Keratinocyte (primary cell): ENCODE data around the gene LCK. TPM values are rescaled to one million over a fixed set of nuclear protein-coding genes. Genes with fewer than 3 reads are reported as not detected.

Experiments
- DNase-seq: peaks from one replicate; pipeline ENCODE4 v3.0.0-alpha.2; 2011; ENCODE audit warnings: low read depth, missing footprints, low spot score
- FAIRE-seq: peaks from 2 replicates; lab custom pipeline; 2011; peaks lifted over from hg19 to GRCh38; lab: Jason Lieb, UNC
- H2AFZ ChIP-seq: 2 replicates; pipeline ENCODE4 v1.6.0; 2012; ENCODE audit warnings: low read length, control low read depth, inconsistent platforms; ENCODE audit not compliant: control insufficient read depth
- H3K27ac ChIP-seq: 2 replicates; pipeline ENCODE4 v1.5.1; 2011; ENCODE audit warnings: low read length; ENCODE audit not compliant: control insufficient read depth, insufficient read depth
- H3K27me3 ChIP-seq: 3 replicates; pipeline ENCODE4 v1.6.0; 2011; ENCODE audit warnings: low read length; ENCODE audit not compliant: control insufficient read depth, insufficient read depth; ENCODE audit errors: extremely low read depth
- H3K36me3 ChIP-seq, 2 experiments: 2 replicates in 1 of 2; 3 replicates in 1 of 2; pipeline ENCODE4 v1.5.1; 2011; ENCODE audit warnings: low read length in 2 of 2, mild to moderate bottlenecking in 1 of 2; ENCODE audit not compliant: control insufficient read depth in 2 of 2, insufficient read depth in 2 of 2; ENCODE audit errors: extremely low read depth in 1 of 2
- H3K4me1 ChIP-seq: 3 replicates; pipeline ENCODE4 v1.5.1; 2011; ENCODE audit warnings: low read length; ENCODE audit not compliant: control insufficient read depth, insufficient read depth; ENCODE audit errors: extremely low read depth
- H3K4me2 ChIP-seq: 3 replicates; pipeline ENCODE4 v1.6.0; 2011; ENCODE audit warnings: low read depth, low read length; ENCODE audit not compliant: control insufficient read depth, insufficient read depth; ENCODE audit errors: extremely low read depth
- H3K4me3 ChIP-seq, 3 experiments: fragments of 200-600 bp in 1 of 3; sonication (generic) in 1 of 3; 2 replicates in 2 of 3; 3 replicates in 1 of 3; pipeline ENCODE4 v1.5.1; 2011 to 2016; ENCODE audit warnings: low read length in 3 of 3, mild to moderate bottlenecking in 3 of 3, control low read depth in 2 of 3, inconsistent platforms in 1 of 3, low read depth in 1 of 3, mixed read lengths in 1 of 3, mixed run types in 1 of 3, moderate library complexity in 1 of 3; ENCODE audit not compliant: control insufficient read depth in 2 of 3, insufficient read depth in 2 of 3; ENCODE audit errors: extremely low read depth in 1 of 3
- H3K79me2 ChIP-seq: 2 replicates; pipeline ENCODE4 v1.6.0; 2012; ENCODE audit warnings: low read length; ENCODE audit not compliant: control insufficient read depth, insufficient read depth
- H3K9ac ChIP-seq: 3 replicates; pipeline ENCODE4 v1.6.0; 2011; ENCODE audit warnings: low read length; ENCODE audit not compliant: control insufficient read depth, insufficient read depth; ENCODE audit errors: extremely low read depth
- H3K9me1 ChIP-seq: 3 replicates; pipeline ENCODE4 v1.6.0; 2011; ENCODE audit warnings: low read length; ENCODE audit not compliant: control insufficient read depth, insufficient read depth; ENCODE audit errors: extremely low read depth
- H3K9me3 ChIP-seq: 2 replicates; pipeline ENCODE4 v1.5.1; 2012; ENCODE audit warnings: low read depth, low read length; ENCODE audit not compliant: control insufficient read depth
- H4K20me1 ChIP-seq: 3 replicates; pipeline ENCODE4 v1.6.0; 2011; ENCODE audit warnings: low read length; ENCODE audit not compliant: control insufficient read depth, insufficient read depth; ENCODE audit errors: extremely low read depth
- EZH2 ChIP-seq: IDR thresholded peaks from one replicate; pipeline ENCODE4 v1.6.1; 2012; ENCODE audit warnings: inconsistent platforms, mild to moderate bottlenecking, low read length, moderate library complexity
- dilution Hi-C: fragments of 300-500 bp; cut with MboI; formaldehyde crosslinking; loops from one replicate; pipeline ENCODE4 v1.7.0; 2020; ENCODE audit warnings: low sequenced_read_pairs; ENCODE audit not compliant: extremely low pct_ligation_motif_present
- polyA plus RNA-seq, 5 experiments: library from polyadenylated mRNA; depleted of rRNA in 3 of 5; stranded (reverse) in 3 of 5; stranded (forward) in 1 of 5; unstranded in 1 of 5; fragments of >200 nt; gene quantifications; 1 replicate in 1 of 5; 2 replicates in 3 of 5; 3 replicates in 1 of 5; pipeline versions ENCODE4 v1.2.1 to v1.2.3, GENCODE V29; 2011 to 2012; ENCODE audit warnings: missing spikeins in 2 of 5, low read depth in 1 of 5, low replicate concordance in 1 of 5
- TF ChIP-seq, protein P1 (sequence below), 3 experiments: IDR thresholded peaks in 1 of 3; conservative IDR thresholded peaks in 1 of 3; optimal IDR thresholded peaks in 1 of 3; 2 replicates in 2 of 3; 3 replicates in 1 of 3; pipeline versions ENCODE3 to v1.5.1; 2011; ENCODE audit warnings: low read length in 3 of 3, mild to moderate bottlenecking in 3 of 3, moderate library complexity in 2 of 3, control low read depth in 1 of 3, inconsistent platforms in 1 of 3; ENCODE audit not compliant: insufficient read depth in 2 of 3; ENCODE audit errors: extremely low read depth in 1 of 3

Gene LCK
- polyA plus RNA-seq, 1 donor (not counting 4 experiments of a cell fraction or from before 2014, with no cell fraction given): 0.16 TPM

GRCh38 chr1:32221980-32222755 is 28.9 kb upstream of the LCK start, which contains the start of the genes EIF3I and TMEM234:
EIF3I (plus strand) TSS chr1:32222407; CDS start chr1:32222442, 35 bp downstream.
TMEM234 (minus strand) TSS chr1:32222353; CDS start chr1:32222322, 31 bp downstream.
- peak; percentile 60 for DNase-seq
- Histone ChIP-seq H3K27me3 (no peaks in the 10 kb centered on the region), H3K4me3 (peak within 1 kb of the TSS; percentile 82 to 96 (median 89)), H3K4me1 (peaks cover 21% of the 10 kb centered on the region), H3K79me2 (peaks cover 37% of the 10 kb centered on the region), H3K27ac (peak within 1 kb of the TSS; percentile 98), H3K9me1 (no peaks in the 10 kb centered on the region), H2AFZ (peak within 1 kb of the TSS; percentile 84), H3K9me3 (no peaks in the 10 kb centered on the region), H3K36me3 (peaks cover 12 to 18% of the 10 kb centered on the region in 2 experiments), H4K20me1 (no peaks in the 10 kb centered on the region), H3K4me2 (peak within 1 kb of the TSS; percentile 86), H3K9ac (peak within 1 kb of the TSS; percentile 100)
- peak; percentile 81 for FAIRE-seq
- TF ChIP-seq, protein P1, sequence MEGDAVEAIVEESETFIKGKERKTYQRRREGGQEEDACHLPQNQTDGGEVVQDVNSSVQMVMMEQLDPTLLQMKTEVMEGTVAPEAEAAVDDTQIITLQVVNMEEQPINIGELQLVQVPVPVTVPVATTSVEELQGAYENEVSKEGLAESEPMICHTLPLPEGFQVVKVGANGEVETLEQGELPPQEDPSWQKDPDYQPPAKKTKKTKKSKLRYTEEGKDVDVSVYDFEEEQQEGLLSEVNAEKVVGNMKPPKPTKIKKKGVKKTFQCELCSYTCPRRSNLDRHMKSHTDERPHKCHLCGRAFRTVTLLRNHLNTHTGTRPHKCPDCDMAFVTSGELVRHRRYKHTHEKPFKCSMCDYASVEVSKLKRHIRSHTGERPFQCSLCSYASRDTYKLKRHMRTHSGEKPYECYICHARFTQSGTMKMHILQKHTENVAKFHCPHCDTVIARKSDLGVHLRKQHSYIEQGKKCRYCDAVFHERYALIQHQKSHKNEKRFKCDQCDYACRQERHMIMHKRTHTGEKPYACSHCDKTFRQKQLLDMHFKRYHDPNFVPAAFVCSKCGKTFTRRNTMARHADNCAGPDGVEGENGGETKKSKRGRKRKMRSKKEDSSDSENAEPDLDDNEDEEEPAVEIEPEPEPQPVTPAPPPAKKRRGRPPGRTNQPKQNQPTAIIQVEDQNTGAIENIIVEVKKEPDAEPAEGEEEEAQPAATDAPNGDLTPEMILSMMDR (optimal IDR thresholded peaks at IDR 0.05 in 1 of 3, IDR thresholded peaks at IDR 0.05 in 1 of 3, conservative IDR thresholded peaks at IDR 0.05 in 1 of 3; ENCODE audit: extremely low read depth in 1 of 3, insufficient read depth in 2 of 3, low read length in 3 of 3): no peak
- no peak for TF ChIP-seq EZH2
- dilution Hi-C loops: no loop called here

- DNase-seq: no peak
- Histone ChIP-seq H3K4me1 (peaks cover 21% of the 10 kb centered on the region), H3K36me3 (peaks cover 22 to 33% of the 10 kb centered on the region in 2 experiments), H2AFZ (no peak overlapping the region), H4K20me1 (no peaks in the 10 kb centered on the region), H3K4me2 (peak overlapping the region; percentile 86), H3K27ac (peak overlapping the region; percentile 1), H3K9ac (no peak overlapping the region), H3K27me3 (no peaks in the 10 kb centered on the region), H3K9me1 (no peaks in the 10 kb centered on the region), H3K79me2 (peaks cover 37% of the 10 kb centered on the region), H3K4me3 (no peak overlapping the region), H3K9me3 (no peaks in the 10 kb centered on the region)
- dilution Hi-C loops: no loop called here
- TF ChIP-seq EZH2: no peak
- TF ChIP-seq, protein P1 (optimal IDR thresholded peaks at IDR 0.05 in 1 of 3, IDR thresholded peaks at IDR 0.05 in 1 of 3, conservative IDR thresholded peaks at IDR 0.05 in 1 of 3; ENCODE audit: extremely low read depth in 1 of 3, insufficient read depth in 2 of 3, low read length in 3 of 3): no peak
- no peak for FAIRE-seq
Observed at GRCh38 chr1:32223683-32224082, 27.4 kb upstream of the LCK start.
